Calu3 (cell line): ENCODE data around the gene PTGER1. TPM values are rescaled to one million over a fixed set of nuclear protein-coding genes. Genes with fewer than 3 reads are reported as not detected.
"Not testable (repeated sequence)": the region's sequence is repeated elsewhere in the genome, so short reads cannot be mapped to it uniquely, and the experiment has no call there.

Source experiments
- BruUV-seq: library from RNA; stranded (reverse); fragments of 400-500 nt; replicated peaks from 2 replicates; lab custom pipeline; 2021; lab: Mats Ljungman, UMichigan
- CTCF ChIA-PET: fragments of 300-600 bp; sonication (Branson Sonifier 250); formaldehyde crosslinking; loops from one replicate; lab custom pipeline; 2022; ENCODE audit warnings: antibody characterized with exemption; lab: Charles Lee
- DNase-seq: peaks from one replicate; pipeline ENCODE4 v3.0.0; 2022
- H3K27ac Mint-ChIP-seq: one replicate; pipeline ENCODE4 v1.8.0; 2022; ENCODE audit warnings: mixed read lengths; ENCODE audit not compliant: unreplicated experiment
- H3K27me3 Mint-ChIP-seq: one replicate; pipeline ENCODE4 v1.8.0; 2022; ENCODE audit warnings: mixed read lengths; ENCODE audit not compliant: unreplicated experiment
- H3K36me3 Mint-ChIP-seq: one replicate; pipeline ENCODE4 v1.8.0; 2022; ENCODE audit warnings: mild to moderate bottlenecking, moderate library complexity, mixed read lengths; ENCODE audit not compliant: insufficient read depth, unreplicated experiment
- H3K4me1 Mint-ChIP-seq: one replicate; pipeline ENCODE4 v1.8.0; 2022; ENCODE audit warnings: mild to moderate bottlenecking, low read depth, mixed read lengths; ENCODE audit not compliant: unreplicated experiment
- H3K4me3 Mint-ChIP-seq: one replicate; pipeline ENCODE4 v1.8.0; 2022; ENCODE audit warnings: mild to moderate bottlenecking, low read depth, moderate library complexity, mixed read lengths; ENCODE audit not compliant: unreplicated experiment
- H3K9me3 Mint-ChIP-seq: one replicate; pipeline ENCODE4 v1.8.0; 2022; ENCODE audit warnings: low read depth, mixed read lengths; ENCODE audit not compliant: unreplicated experiment
- CTCF ChIP-seq: fragments of 200-600 bp; IDR thresholded peaks from one replicate; pipeline ENCODE4 v1.8.0; 2022; ENCODE audit warnings: antibody characterized with exemption; ENCODE audit not compliant: unreplicated experiment
- intact Hi-C: fragments of 100-400 bp; cut with micrococcal nuclease; formaldehyde crosslinking; loops from one replicate; pipeline ENCODE4 v1.10.0; 2022; ENCODE audit not compliant: unreplicated experiment
- total RNA-seq: library from RNA; stranded (reverse); gene quantifications from 2 replicates; pipeline ENCODE4 v1.2.3, GENCODE V29; 2022

Gene PTGER1
- total RNA-seq, 1 experiment from 2014 or later: 1.3 TPM

GRCh38 chr19:14510311-14511228 lies 35.4 kb upstream of the PTGER1 start:
- CTCF ChIA-PET: interaction anchor here (0.6 to 1.0 kb wide), 5 partner anchors 8 to 429 kb away, joined by 3 to 5 read pairs (median 4); partner anchors contain the start of gene GIPC1
- BruUV-seq: no TSS peak
- Mint-ChIP-seq H3K27ac (peak overlapping the region; percentile 94), H3K36me3 (peaks cover 80% of the 10 kb centered on the region), H3K9me3 (no peaks in the 10 kb centered on the region), H3K27me3 (no peaks in the 10 kb centered on the region), H3K4me1 (peaks cover 46% of the 10 kb centered on the region), H3K4me3 (peak overlapping the region; percentile 46)
- DNase-seq: no peak
- TF ChIP-seq CTCF: no peak
- intact Hi-C loops: no loop called here

GRCh38 chr19:14507704-14508542 lies 32.8 kb upstream of the PTGER1 start:
- CTCF ChIA-PET: interaction anchor here (0.7 kb wide), 3 partner anchors 44 to 828 kb away, joined by 4 to 5 read pairs (median 4); no protein-coding TSS in a partner anchor

GRCh38 chr19:14505488-14506239 lies 30.5 kb upstream of the PTGER1 start:
- Mint-ChIP-seq H3K27ac (peak overlapping the region; percentile 100), H3K4me3 (peak overlapping the region; percentile 64), H3K27me3 (no peaks in the 10 kb centered on the region), H3K9me3 (no peaks in the 10 kb centered on the region), H3K36me3 (peaks cover 43% of the 10 kb centered on the region), H3K4me1 (peaks cover 53% of the 10 kb centered on the region)
- BruUV-seq: no TSS peak
- DNase-seq: peak; percentile 86
- intact Hi-C loops: no loop called here
- TF ChIP-seq CTCF: peak; percentile 79
- CTCF ChIA-PET: interaction anchor here (0.6 to 2.0 kb wide), 7 partner anchors 9 to 244 kb away, joined by 3 to 12 read pairs (median 5); partner anchors contain the start of genes DNAJB1 and GIPC1

More at GRCh38 chr19:14507704-14508542, 32.8 kb upstream of the PTGER1 start:
- Mint-ChIP-seq H3K4me1 (peaks cover 52% of the 10 kb centered on the region), H3K9me3 (no peaks in the 10 kb centered on the region), H3K27me3 (no peaks in the 10 kb centered on the region), H3K36me3 (peaks cover 61% of the 10 kb centered on the region), H3K27ac (peak overlapping the region; percentile 96), H3K4me3 (peak overlapping the region; percentile 53)
- intact Hi-C loops: no loop called here
- peak; percentile 68 for DNase-seq
- no TSS peak for BruUV-seq
- no peak for TF ChIP-seq CTCF

GRCh38 chr19:14504575-14504974 lies 29.4 kb upstream of the PTGER1 start:
- H3K4me1 Mint-ChIP-seq: peaks cover 42% of the 10 kb centered on the region
- peaks cover 32% of the 10 kb centered on the region for H3K36me3 Mint-ChIP-seq
- H3K4me3 Mint-ChIP-seq, DNase-seq, intact Hi-C loops, H3K9me3 Mint-ChIP-seq, H3K27me3 Mint-ChIP-seq, CTCF ChIA-PET, BruUV-seq, H3K27ac Mint-ChIP-seq: not testable (repeated sequence)
